DND-41 (cell line): ENCODE results near the gene CYP4X1.
"Not testable (repeated sequence)": the region's sequence is repeated elsewhere in the genome, so short reads cannot be mapped to it uniquely, and the experiment has no call there.

Experiments used
- ATAC-seq: fragments of 200-7000 bp; cut with Tn5 transposase; 3 replicates; pipeline ENCODE4 v1.9.1; 2021; ENCODE audit warnings: low read depth; ENCODE audit not compliant: insufficient read depth
- DNase-seq: peaks from one replicate; pipeline ENCODE4 v3.0.0-alpha.2; 2020
- H2AFZ ChIP-seq: 2 replicates; pipeline ENCODE4 v1.6.0; 2012; ENCODE audit warnings: low read depth, low read length
- H3K27ac ChIP-seq: 2 replicates; pipeline ENCODE4 v1.5.1; 2012; ENCODE audit warnings: low read length, inconsistent platforms
- H3K27me3 ChIP-seq: fragments of 200-600 bp; sonication (generic); 2 replicates; pipeline ENCODE4 v1.6.0; 2012; ENCODE audit warnings: low read length, mild to moderate bottlenecking, inconsistent platforms; ENCODE audit not compliant: insufficient read depth, poor library complexity
- H3K36me3 ChIP-seq: 2 replicates; pipeline ENCODE4 v1.5.1; 2012; ENCODE audit warnings: low read length, inconsistent platforms; ENCODE audit not compliant: insufficient read depth
- H3K4me1 ChIP-seq: 2 replicates; pipeline ENCODE4 v1.5.1; 2012; ENCODE audit warnings: mild to moderate bottlenecking, low read length; ENCODE audit not compliant: insufficient read depth
- H3K4me2 ChIP-seq: 2 replicates; pipeline ENCODE4 v1.6.0; 2012; ENCODE audit warnings: mild to moderate bottlenecking, moderate library complexity, low read length, inconsistent platforms; ENCODE audit not compliant: insufficient read depth
- H3K4me3 ChIP-seq, 2 experiments: fragments of 200-600 bp in 1 of 2; shearing (Covaris generic) in 1 of 2; 2 replicates each; pipeline ENCODE4 v1.5.1; 2012 to 2016; ENCODE audit warnings: inconsistent platforms in 2 of 2, low read length in 2 of 2, mild to moderate bottlenecking in 2 of 2, low read depth in 1 of 2, moderate library complexity in 1 of 2
- H3K79me2 ChIP-seq: 2 replicates; pipeline ENCODE4 v1.6.0; 2012; ENCODE audit warnings: low read length, inconsistent platforms; ENCODE audit not compliant: insufficient read depth
- H3K9ac ChIP-seq: 2 replicates; pipeline ENCODE4 v1.6.0; 2012; ENCODE audit warnings: low read depth, mild to moderate bottlenecking, inconsistent platforms, low read length, moderate library complexity
- H3K9me3 ChIP-seq: 2 replicates; pipeline ENCODE4 v1.5.1; 2012; ENCODE audit warnings: low read length, moderate library complexity, mild to moderate bottlenecking, inconsistent platforms; ENCODE audit not compliant: insufficient read depth, severe bottlenecking
- H4K20me1 ChIP-seq: 2 replicates; pipeline ENCODE4 v1.6.0; 2012; ENCODE audit warnings: low read length; ENCODE audit not compliant: insufficient read depth
- CTCF ChIP-seq: IDR thresholded peaks from 2 replicates; pipeline ENCODE4 v1.5.1; 2012; ENCODE audit warnings: borderline replicate concordance, low read length, moderate library complexity, mild to moderate bottlenecking; ENCODE audit not compliant: poor library complexity, severe bottlenecking; ENCODE audit errors: extremely low read depth
- EZH2 ChIP-seq: IDR thresholded peaks from 3 replicates; pipeline ENCODE4 v1.6.1; 2012; ENCODE audit warnings: borderline replicate concordance, low read depth, mild to moderate bottlenecking, moderate library complexity, low read length, inconsistent platforms; ENCODE audit not compliant: severe bottlenecking

CYP4X1 gene

GRCh38 chr1:47023268-47024140, at the start of gene CYP4X1:
CYP4X1 (plus strand) TSS chr1:47023669; CDS start chr1:47023818, 149 bp downstream.
- H4K20me1 ChIP-seq = no peaks in the 10 kb centered on the region
- H3K4me2 ChIP-seq = no peak within 1 kb of the TSS
- no peak for ATAC-seq
- H3K27me3 ChIP-seq = no peaks in the 10 kb centered on the region
- no peak within 1 kb of the TSS for H2AFZ ChIP-seq
- H3K36me3 ChIP-seq = no peaks in the 10 kb centered on the region
- TF ChIP-seq CTCF (no peak), EZH2 (no peak)
- no peak within 1 kb of the TSS for H3K27ac ChIP-seq
- H3K9me3 ChIP-seq = no peaks in the 10 kb centered on the region
- H3K79me2 ChIP-seq = no peaks in the 10 kb centered on the region
- no peaks in the 10 kb centered on the region for H3K4me1 ChIP-seq
- no peak within 1 kb of the TSS for H3K9ac ChIP-seq
- no peak within 1 kb of the TSS for H3K4me3 ChIP-seq
- DNase-seq = no peak

GRCh38 chr1:46983166-46983829, 40.2 kb upstream of the CYP4X1 start:
- Histone ChIP-seq H3K4me1 (no peaks in the 10 kb centered on the region), H3K9me3 (no peaks in the 10 kb centered on the region), H3K4me3 (no peak overlapping the region), H3K27me3 (peaks cover 3% of the 10 kb centered on the region), H3K27ac (no peak overlapping the region), H3K79me2 (no peaks in the 10 kb centered on the region), H3K36me3 (no peaks in the 10 kb centered on the region), H4K20me1 (no peaks in the 10 kb centered on the region), H3K4me2 (no peak overlapping the region), H3K9ac (no peak overlapping the region), H2AFZ (no peak overlapping the region)
- DNase-seq (no peak), ATAC-seq (no peak)
- TF ChIP-seq CTCF (no peak), EZH2 (no peak)

GRCh38 chr1:46983830-46984586, 39.5 kb upstream of the CYP4X1 start:
- no peak for ATAC-seq
- Histone ChIP-seq H3K27me3 (peaks cover 3% of the 10 kb centered on the region), H3K4me2 (no peak overlapping the region), H2AFZ (no peak overlapping the region), H3K36me3 (no peaks in the 10 kb centered on the region), H3K27ac (no peak overlapping the region), H3K4me1 (no peaks in the 10 kb centered on the region), H3K4me3 (no peak overlapping the region), H3K9me3 (no peaks in the 10 kb centered on the region), H3K9ac (no peak overlapping the region), H4K20me1 (no peaks in the 10 kb centered on the region), H3K79me2 (no peaks in the 10 kb centered on the region)
- no peak for TF ChIP-seq EZH2
- no peak for TF ChIP-seq CTCF
- DNase-seq = no peak

GRCh38 chr1:46990541-46990940, 32.9 kb upstream of the CYP4X1 start:
- not testable (repeated sequence) for DNase-seq, H3K36me3 ChIP-seq, H3K27ac ChIP-seq, H3K4me1 ChIP-seq, H3K4me2 ChIP-seq, H3K4me3 ChIP-seq, H3K9ac ChIP-seq, H3K9me3 ChIP-seq, ATAC-seq, H2AFZ ChIP-seq, H3K79me2 ChIP-seq, H4K20me1 ChIP-seq, H3K27me3 ChIP-seq
